GM12878 (cell line): Measurements from ENCODE around the gene FNDC3B. TPM values are rescaled to one million over a fixed set of nuclear protein-coding genes. Genes with fewer than 3 reads are reported as not detected.

Experiments used
- ATAC-seq: fragments of 200-7000 bp; cut with Tn5 transposase; 3 replicates; pipeline ENCODE4 v1.9.1; 2020; ENCODE audit warnings: mild to moderate bottlenecking, moderate library complexity
- BruUV-seq: library from RNA; stranded (reverse); fragments of 400-500 nt; replicated peaks from 2 replicates; lab custom pipeline; 2021; lab: Mats Ljungman, UMichigan
- CTCF ChIA-PET: fragments of 300-600 bp; sonication (Branson Sonifier 250); formaldehyde crosslinking; extraction: SDS; loops from one replicate; lab custom pipeline; 2021; ENCODE audit warnings: inconsistent platforms; lab: Yijun Ruan, JAX
- POLR2A ChIA-PET: fragments of 350-600 bp; formaldehyde crosslinking; extraction: SDS; loops from one replicate; lab custom pipeline; 2021; ENCODE audit warnings: inconsistent platforms; lab: Charles Lee
- RAD21 ChIA-PET: fragments of 300-600 bp; sonication (Branson Sonifier 250); formaldehyde crosslinking; loops from one replicate; lab custom pipeline; 2023; ENCODE audit warnings: antibody characterized with exemption; ENCODE audit not compliant: unreplicated experiment; lab: Charles Lee
- SMC1A ChIA-PET: fragments of 300-600 bp; sonication (Branson Sonifier 250); formaldehyde crosslinking; loops from one replicate; lab custom pipeline; 2023; ENCODE audit not compliant: unreplicated experiment, uncharacterized antibody; lab: Charles Lee
- DNase-seq: peaks from one replicate; pipeline ENCODE4 v3.0.0-alpha.2; 2011; ENCODE audit warnings: low read depth, low spot score
- FAIRE-seq: peaks from 3 replicates; lab custom pipeline; 2011; peaks lifted over from hg19 to GRCh38; lab: Jason Lieb, UNC
- H2AFZ ChIP-seq: 2 replicates; pipeline ENCODE4 v1.6.0; 2011; ENCODE audit warnings: low read depth, low read length, control low read depth; ENCODE audit not compliant: control insufficient read depth
- H3K27ac ChIP-seq: 2 replicates; pipeline ENCODE4 v1.5.1; 2011; ENCODE audit warnings: control low read depth; ENCODE audit not compliant: control insufficient read depth, insufficient read depth
- H3K27me3 ChIP-seq, 2 experiments: replicated peaks in 1 of 2; 2 replicates each; pipeline versions ENCODE4 v1.6.0 to v1.6.1; 2011; ENCODE audit warnings: low read length in 1 of 2; ENCODE audit not compliant: control insufficient read depth in 2 of 2, insufficient read depth in 2 of 2
- H3K36me3 ChIP-seq, 2 experiments: 2 replicates each; pipeline ENCODE4 v1.5.1; 2011; ENCODE audit warnings: low read length in 1 of 2; ENCODE audit not compliant: control insufficient read depth in 2 of 2, insufficient read depth in 2 of 2
- H3K4me1 ChIP-seq: 2 replicates; pipeline ENCODE4 v1.6.1; 2011; ENCODE audit warnings: mild to moderate bottlenecking, low read length, moderate library complexity, mixed read lengths; ENCODE audit not compliant: control insufficient read depth, insufficient read depth
- H3K4me2 ChIP-seq: 2 replicates; pipeline ENCODE4 v1.6.0; 2011; ENCODE audit warnings: control low read depth; ENCODE audit not compliant: control insufficient read depth, insufficient read depth
- H3K4me3 ChIP-seq: fragments of 200-600 bp; sonication (generic); 2 replicates; pipeline ENCODE4 v1.5.1; 2016
- H3K79me2 ChIP-seq: 2 replicates; pipeline ENCODE4 v1.6.0; 2011; ENCODE audit warnings: low read length; ENCODE audit not compliant: control insufficient read depth, insufficient read depth
- H3K9ac ChIP-seq: 2 replicates; pipeline ENCODE4 v1.8.0; 2011; ENCODE audit warnings: low read length, control low read depth, mixed read lengths; ENCODE audit not compliant: control insufficient read depth, insufficient read depth
- H3K9me3 ChIP-seq: replicated peaks from 3 replicates; pipeline ENCODE4 v1.5.1; 2011; ENCODE audit warnings: mild to moderate bottlenecking, low read length; ENCODE audit not compliant: control insufficient read depth, insufficient read depth
- H4K20me1 ChIP-seq: 2 replicates; pipeline ENCODE4 v1.6.0; 2011; ENCODE audit not compliant: control insufficient read depth, insufficient read depth
- ATF2 ChIP-seq: IDR thresholded peaks from 2 replicates; pipeline ENCODE4 v1.6.1; 2012; ENCODE audit warnings: low read length, inconsistent platforms
- CEBPZ ChIP-seq: fragments of 150-350 bp; IDR thresholded peaks from 2 replicates; pipeline ENCODE4 v1.6.1; 2016; ENCODE audit warnings: low read depth, low read length
- CREB1 ChIP-seq: IDR thresholded peaks from 2 replicates; pipeline ENCODE4 v1.6.1; 2012; ENCODE audit warnings: low read depth, mild to moderate bottlenecking, inconsistent platforms
- EED ChIP-seq: sonication (generic); IDR thresholded peaks from 2 replicates; pipeline ENCODE4 v1.6.1; 2016; ENCODE audit warnings: antibody characterized with exemption, low read depth
- NBN ChIP-seq: fragments of 450-650 bp; IDR thresholded peaks from 2 replicates; pipeline ENCODE4 v1.6.1; 2016
- PAX5 ChIP-seq: IDR thresholded peaks from 2 replicates; pipeline ENCODE4 v1.6.1; 2011; ENCODE audit warnings: low read depth, low read length, borderline replicate concordance
- RELA ChIP-seq: fragments of 450-650 bp; IDR thresholded peaks from 2 replicates; pipeline ENCODE4 v1.8.0; 2014; ENCODE audit warnings: borderline replicate concordance; ENCODE audit not compliant: partially characterized antibody
- SMAD5 ChIP-seq: IDR thresholded peaks from 2 replicates; pipeline ENCODE4 v1.6.1; 2016; ENCODE audit warnings: antibody characterized with exemption, low read depth
- ZNF24 ChIP-seq: fragments of 450-650 bp; IDR thresholded peaks from 2 replicates; pipeline ENCODE4 v1.6.1; 2017; ENCODE audit warnings: antibody characterized with exemption, mild to moderate bottlenecking
- WGBS: methylation state at CpG from one replicate; pipeline ENCODE4 v1.1.6; 2016; ENCODE audit warnings: low lambda C conversion rate; ENCODE audit not compliant: insufficient replicate concordance, insufficient coverage; ENCODE audit errors: missing lambda C conversion rate; 5-methylcytosine and 5-hydroxymethylcytosine counted together
- in situ Hi-C: fragments of 300-500 bp; cut with MboI; formaldehyde crosslinking; loops from 9 replicates; pipeline ENCODE4 v1.14.3; 2018; ENCODE audit warnings: mixed read lengths
- intact Hi-C: fragments of 100-400 bp; cut with micrococcal nuclease; formaldehyde crosslinking; loops from one replicate; pipeline ENCODE4 v1.14.2; 2022; ENCODE audit not compliant: unreplicated experiment
- polyA plus RNA-seq, 11 experiments: library from polyadenylated mRNA; depleted of rRNA in 4 of 11; unstranded in 6 of 11; stranded (reverse) in 5 of 11; fragments of >200 nt; fragmentation: Nextera tagmentation in 4 of 11; fragmentation: Illumina TruSeq in 1 of 11; extraction: Ambion mirVana in 4 of 11; extraction: Trizol in 1 of 11; gene quantifications; 1 replicate in 1 of 11; 2 replicates in 10 of 11; pipeline versions ENCODE4 v1.2.1 to v1.2.3, GENCODE V29; 2011 to 2016; ENCODE audit warnings: inconsistent platforms in 2 of 11, missing spikeins in 2 of 11, low read depth in 1 of 11
- total RNA-seq, 4 experiments: library from RNA; depleted of rRNA in 3 of 4; stranded (reverse); fragments of >200 nt in 3 of 4; fragmentation: Illumina TruSeq in 1 of 4; extraction: Trizol in 1 of 4; gene quantifications; 2 replicates each; pipeline versions ENCODE4 v1.2.1 to v1.2.3, GENCODE V29; 2013 to 2021

FNDC3B gene
- total and polyA plus RNA-seq, 10 of the 15 experiments (the other 5 are each of a cell fraction or from before 2014, with no cell fraction given): 7.9 to 35.0 (median 18.5) TPM

- no peak overlapping the region for H3K4me3 ChIP-seq
- no peaks in the 10 kb centered on the region for H3K9me3 ChIP-seq
- no peaks in the 10 kb centered on the region for H4K20me1 ChIP-seq
- POLR2A ChIA-PET: interaction anchor here (0.7 to 1.6 kb wide), 5 partner anchors 10 to 101 kb away, joined by 3 to 4 read pairs (median 3); no protein-coding TSS in a partner anchor
- RAD21 ChIA-PET: interaction anchor here (1.1 to 8.3 kb wide), 5 partner anchors 12 to 139 kb away, joined by 3 to 92 read pairs (median 46); no protein-coding TSS in a partner anchor
- H2AFZ ChIP-seq: no peak overlapping the region
- no peak for FAIRE-seq
- in situ Hi-C loops: no loop called here
- peaks cover 78% of the 10 kb centered on the region for H3K4me1 ChIP-seq
- TF ChIP-seq CREB1: no peak
- no peak overlapping the region for H3K4me2 ChIP-seq
- no peak for DNase-seq
- H3K9ac ChIP-seq: no peak overlapping the region
- no peak overlapping the region for H3K27ac ChIP-seq
- H3K27me3 ChIP-seq: no peaks in the 10 kb centered on the region
- CTCF ChIA-PET: interaction anchor here (0.6 to 2.7 kb wide), 5 partner anchors 9 to 465 kb away, joined by 3 to 9 read pairs (median 4); no protein-coding TSS in a partner anchor
- TSS peak; percentile 14 for BruUV-seq
- H3K36me3 ChIP-seq: no peaks in the 10 kb centered on the region; a peak in 1 of 4 replicates
- H3K79me2 ChIP-seq: peaks cover 39% of the 10 kb centered on the region
- WGBS: 100% methylated on average over 1 of the region's 1 CpG
- SMC1A ChIA-PET: interaction anchor here (0.7 to 23.1 kb wide), 10 partner anchors 8 to 181 kb away, joined by 3 to 441 read pairs (median 4); no protein-coding TSS in a partner anchor
- ATAC-seq: no peak
- intact Hi-C loops: loop anchor here (5.0 kb wide), 1 partner anchor 339 kb away; no protein-coding TSS in a partner anchor
Measured at GRCh38 chr3:172136330-172136729, 97.0 kb downstream of the FNDC3B start.

- ChIA-PET SMC1A (interaction anchor here (0.7 to 23.1 kb wide), 16 partner anchors 9 to 195 kb away, joined by 3 to 441 read pairs (median 8); no protein-coding TSS in a partner anchor), POLR2A (interaction anchor here (0.9 to 5.5 kb wide), 7 partner anchors 9 to 181 kb away, joined by 3 to 54 read pairs (median 4); no protein-coding TSS in a partner anchor), RAD21 (interaction anchor here (0.7 to 8.9 kb wide), 14 partner anchors 11 to 340 kb away, joined by 3 to 124 read pairs (median 6); partner anchors contain the start of gene FNDC3B), CTCF (interaction anchor here (0.8 to 5.6 kb wide), 7 partner anchors 12 to 195 kb away, joined by 3 to 30 read pairs (median 4); no protein-coding TSS in a partner anchor)
- Histone ChIP-seq H3K36me3 (no peaks in the 10 kb centered on the region; a peak in 1 of 4 replicates), H3K9ac (no peak overlapping the region), H3K27me3 (no peaks in the 10 kb centered on the region), H3K4me3 (no peak overlapping the region), H3K79me2 (peaks cover 41% of the 10 kb centered on the region), H4K20me1 (no peaks in the 10 kb centered on the region), H3K9me3 (no peaks in the 10 kb centered on the region), H2AFZ (no peak overlapping the region), H3K27ac (peak overlapping the region; percentile 80), H3K4me2 (0 out of 2 replicates have a peak overlapping the region, but pooled peaks have one; percentile 2), H3K4me1 (peaks cover 81% of the 10 kb centered on the region)
- 96% methylated on average over 2 of the region's 2 CpGs for WGBS
- ATAC-seq: no peak
- intact Hi-C loops (loop anchor here (5.0 kb wide), 1 partner anchor 340 kb away; no protein-coding TSS in a partner anchor), in situ Hi-C loops (no loop called here)
- no TSS peak for BruUV-seq
- DNase-seq: no peak
- no peak for FAIRE-seq
- TF ChIP-seq RELA (no peak), CEBPZ (no peak), SMAD5 (no peak), PAX5 (no peak), NBN (no peak), ATF2 (no peak), EED (0 out of 2 replicates have a peak, but pooled peaks have one; percentile 20), ZNF24 (no peak)
Measured at GRCh38 chr3:172137287-172138192, 98.2 kb downstream of the FNDC3B start.
